Frontal cortex (tissue), 4 donors: ENCODE data around the gene SHISA9. TPM values are rescaled to one million over a fixed set of nuclear protein-coding genes. Genes with fewer than 3 reads are reported as not detected.
"Not testable (repeated sequence)": the region's sequence is repeated elsewhere in the genome, so short reads cannot be mapped to it uniquely, and the experiment has no call there.

Experiments
- DNase-seq, 2 donors: peaks; one replicate each; pipeline ENCODE4 v3.0.0; 2012; ENCODE audit warnings: low spot score in 2 of 2
- FAIRE-seq: peaks from 2 replicates; lab custom pipeline; 2012; peaks lifted over from hg19 to GRCh38; lab: Jason Lieb, UNC
- total RNA-seq: library from RNA; depleted of rRNA; stranded (reverse); fragments of >200 nt; gene quantifications from one replicate; pipeline ENCODE4 v1.2.3, GENCODE V29; 2014
- donor health status: control.
- donor health status: control.
- donor health status: control.

The SHISA9 gene
- total RNA-seq, 1 donor from 2014 or later: 13.9 TPM

DNA sequence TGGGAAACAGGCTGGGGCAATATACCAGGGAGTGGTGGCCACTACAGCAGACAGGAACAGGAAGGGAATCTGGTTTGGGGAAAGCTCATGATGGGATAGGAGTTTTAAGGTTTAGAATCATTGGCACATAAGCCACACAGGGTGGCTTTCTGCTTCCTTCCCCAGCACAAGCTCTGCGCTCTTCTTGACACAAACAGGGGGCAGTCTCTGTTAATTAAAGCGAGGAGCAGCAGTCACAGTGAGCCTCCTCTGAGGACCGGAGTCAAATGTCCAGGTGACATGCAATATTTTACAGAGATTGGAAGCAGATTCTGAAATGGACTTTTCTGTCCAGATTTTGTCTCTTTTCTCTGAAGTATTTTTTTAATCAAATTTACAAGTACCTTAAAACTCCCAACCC, 2.8 kb upstream of the SHISA9 start:
- DNase-seq (no peak), FAIRE-seq (no peak)

DNA sequence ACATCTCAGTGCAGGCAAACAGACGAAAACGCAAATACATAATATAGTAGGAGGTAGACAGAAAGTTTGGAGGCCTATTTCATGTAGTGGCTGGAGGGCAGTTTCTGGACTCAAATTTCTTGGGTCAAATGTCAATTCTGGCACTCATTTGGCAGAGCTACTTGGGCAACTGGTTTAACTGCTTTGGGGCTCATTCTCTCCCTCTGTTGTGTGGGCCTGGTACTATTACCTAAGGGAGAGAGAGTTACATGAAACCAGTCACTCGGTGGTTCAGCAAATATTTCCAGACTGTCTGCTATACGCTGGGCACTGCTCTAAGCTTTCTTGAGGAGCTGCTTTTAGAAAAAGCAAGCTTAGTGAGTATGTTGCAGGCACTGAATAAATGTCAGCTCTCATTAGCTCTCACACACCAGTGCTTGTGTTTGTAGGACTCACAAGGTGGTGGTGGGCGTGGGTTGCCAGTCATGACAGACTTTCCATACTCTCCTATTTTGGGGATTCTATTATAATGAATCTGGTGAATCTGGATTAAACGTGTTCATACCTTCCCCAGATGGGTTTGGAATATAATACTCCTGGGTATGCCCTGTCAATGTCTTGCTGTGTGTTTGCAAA, 1.8 kb upstream of the SHISA9 start:
- FAIRE-seq (no peak), DNase-seq (no peak)

GRCh38 chr16:12900156-12900555, 1.2 kb upstream of the SHISA9 start:
- no peak for DNase-seq

GRCh38 chr16:12900599-12901203, 697 bp upstream of the SHISA9 start:
- DNase-seq: no peak
- no peak for FAIRE-seq

More at GRCh38 chr16:12900156-12900555, 1.2 kb upstream of the SHISA9 start:
- FAIRE-seq: no peak

DNA sequence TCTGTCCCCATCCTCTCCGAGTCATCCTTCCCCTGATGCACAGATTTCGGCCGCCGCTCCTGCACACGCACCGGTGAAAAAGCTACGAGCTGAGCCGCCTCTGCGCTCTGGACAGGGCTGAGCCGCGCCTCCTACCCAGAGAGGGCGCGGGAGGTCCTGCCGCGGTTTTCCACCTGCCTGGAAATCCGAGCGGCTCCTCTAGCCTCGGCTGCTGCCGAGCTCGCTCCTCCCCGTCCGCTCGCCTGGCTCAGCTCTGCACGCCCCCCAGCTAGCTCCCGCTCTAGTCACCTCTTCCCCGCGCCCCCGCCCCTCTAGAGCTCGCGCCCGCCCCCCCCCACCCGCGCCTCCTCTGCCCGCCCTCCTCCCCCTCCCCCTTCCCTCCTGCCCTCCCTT, 198 bp upstream of the SHISA9 start:
- DNase-seq (no peak), FAIRE-seq (no peak)

DNA sequence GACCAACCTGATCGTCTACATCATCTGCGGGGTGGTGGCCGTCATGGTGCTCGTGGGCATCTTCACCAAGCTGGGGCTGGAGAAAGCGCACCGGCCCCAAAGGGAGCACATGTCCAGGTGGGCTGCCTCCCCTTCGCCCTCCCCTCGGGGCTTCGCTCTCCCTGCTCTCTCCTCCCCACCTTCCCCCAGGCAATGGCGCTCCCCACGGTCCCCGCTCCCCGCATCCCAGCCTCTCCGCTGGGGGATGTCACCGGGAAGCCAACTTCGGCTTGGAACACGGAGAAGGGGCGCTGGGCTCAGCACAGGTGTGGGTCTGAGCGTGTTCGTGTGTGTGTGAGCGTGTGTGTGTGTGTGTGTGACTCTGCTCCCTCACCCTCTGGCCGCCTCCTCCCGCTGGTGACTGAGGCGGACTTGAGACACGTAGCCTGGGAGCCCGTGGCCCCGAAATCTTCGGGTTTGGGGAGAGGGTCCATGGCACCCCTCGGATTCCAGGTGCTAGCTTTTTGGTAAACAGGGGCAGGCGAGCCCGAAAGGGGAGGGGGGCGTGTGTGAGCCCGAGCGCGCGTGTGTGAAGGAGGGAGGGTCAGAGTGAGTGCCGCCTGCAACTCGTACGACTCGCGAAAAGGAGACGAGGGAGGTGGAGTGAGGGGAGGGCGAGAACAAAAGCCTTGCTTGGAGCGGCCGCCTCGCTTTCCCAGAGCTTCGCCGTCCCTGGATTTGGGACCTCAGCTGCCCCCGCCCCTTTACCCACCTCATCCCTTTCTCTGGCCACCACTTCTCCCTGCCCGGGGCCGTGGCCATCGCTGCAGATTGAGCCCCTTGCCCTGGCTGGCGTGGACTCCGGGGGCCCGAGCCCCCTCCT, 1.3 kb downstream of the SHISA9 start:
- FAIRE-seq (no peak), DNase-seq (no peak)

DNA sequence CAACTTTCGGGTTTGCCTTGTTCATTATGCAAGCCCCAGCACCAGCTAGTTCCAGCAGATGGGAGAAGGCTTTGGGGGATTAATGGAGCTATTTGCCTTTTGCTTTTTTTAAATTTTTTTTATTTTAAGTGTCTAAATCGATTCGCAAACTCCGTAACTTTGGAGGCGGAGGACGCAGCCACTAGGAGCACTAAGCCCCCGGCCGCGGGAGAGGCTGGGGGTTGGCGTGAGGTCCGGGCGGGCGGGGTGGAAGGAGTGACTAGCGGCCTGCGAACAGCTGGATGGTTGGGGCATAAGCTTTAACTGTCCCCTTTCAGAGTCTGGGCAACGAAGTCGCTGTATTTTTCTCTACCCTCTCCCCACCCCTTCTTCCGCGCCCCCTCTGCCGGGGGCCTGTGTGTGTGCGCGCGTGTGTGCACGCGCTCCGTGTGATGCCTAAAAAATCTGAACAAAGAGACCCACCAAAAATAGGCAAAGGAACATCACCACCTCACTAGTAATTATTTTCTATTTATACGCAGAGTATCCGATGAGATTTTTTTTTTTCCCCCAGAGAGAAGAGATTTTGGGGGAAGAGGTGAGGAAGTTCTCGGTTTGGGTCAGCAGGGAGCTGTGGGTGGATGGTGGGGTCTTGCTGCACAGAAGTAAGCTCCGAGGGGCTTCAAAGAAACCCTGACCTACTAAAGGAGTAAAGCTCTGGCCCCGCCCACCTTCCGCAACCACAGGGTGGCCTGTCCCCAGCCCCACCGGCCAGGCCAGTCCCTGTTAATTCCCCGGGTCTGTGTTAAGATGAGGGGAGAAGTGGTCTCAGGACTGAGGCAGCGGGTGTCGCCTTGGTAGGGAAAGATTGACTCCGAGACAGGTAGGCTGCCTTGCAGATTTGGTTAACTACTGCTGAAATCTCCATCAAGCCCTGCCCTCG, 2.3 kb downstream of the SHISA9 start:
- FAIRE-seq: no peak
- DNase-seq: no peak

- FAIRE-seq: no peak
- DNase-seq: no peak
Observed at GRCh38 chr16:12904329-12904671, 2.9 kb downstream of the SHISA9 start.

- FAIRE-seq (no peak), DNase-seq (no peak)
Observed at GRCh38 chr16:12906271-12906670, 4.9 kb downstream of the SHISA9 start.

- FAIRE-seq (no peak), DNase-seq (no peak)
Observed at GRCh38 chr16:12906765-12907516, 5.5 kb downstream of the SHISA9 start.

- FAIRE-seq (no peak), DNase-seq (no peak)
Observed at GRCh38 chr16:12907670-12908233, 6.4 kb downstream of the SHISA9 start.

GRCh38 chr16:12917246-12917645, 15.8 kb downstream of the SHISA9 start:
- DNase-seq (no peak), FAIRE-seq (no peak)

DNA sequence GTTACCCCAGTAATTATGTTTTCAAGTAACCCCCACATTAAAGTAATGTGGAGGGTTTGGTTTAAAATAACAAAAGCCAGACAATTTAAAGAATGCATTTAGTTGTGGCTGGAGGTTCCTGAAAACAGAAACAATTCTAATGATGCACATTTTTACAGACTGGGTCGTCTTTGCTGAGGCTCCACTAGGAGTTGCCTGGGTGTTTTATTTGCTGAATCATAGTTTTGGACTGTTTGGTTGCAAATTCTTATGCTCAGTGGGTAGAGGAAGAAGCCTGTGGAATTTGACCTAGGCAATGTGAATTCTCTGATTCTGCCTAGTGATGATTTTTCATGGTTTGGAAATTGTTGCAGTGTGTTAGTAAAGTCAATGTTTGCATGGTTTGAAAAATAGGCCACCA, 16.3 kb downstream of the SHISA9 start:
- FAIRE-seq (no peak), DNase-seq (no peak)

DNA sequence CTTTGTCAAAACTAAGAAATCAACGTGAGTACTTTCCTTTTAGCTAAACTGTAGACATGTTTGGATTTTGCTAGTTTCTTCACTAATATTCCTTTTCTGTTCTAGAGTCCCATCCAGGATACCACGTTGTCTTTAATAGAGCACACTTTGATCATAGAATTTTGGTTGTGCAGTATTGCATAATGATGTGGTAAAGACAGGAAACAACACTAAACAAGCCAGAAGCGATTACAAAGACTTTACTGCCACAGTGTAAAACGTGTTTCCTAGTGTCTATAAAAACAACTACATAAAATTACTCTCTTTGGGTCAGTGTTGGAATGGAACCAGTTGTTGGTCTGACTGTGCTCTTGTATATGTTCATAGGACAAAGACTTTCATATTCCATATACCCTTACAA, 19.3 kb downstream of the SHISA9 start:
- no peak for FAIRE-seq
- DNase-seq: no peak

- DNase-seq, FAIRE-seq: not testable (repeated sequence)
Observed at GRCh38 chr16:12923640-12924039, 22.2 kb downstream of the SHISA9 start.

- DNase-seq: no peak
- FAIRE-seq: no peak
Observed at GRCh38 chr16:12925026-12925800, 23.8 kb downstream of the SHISA9 start.

DNA sequence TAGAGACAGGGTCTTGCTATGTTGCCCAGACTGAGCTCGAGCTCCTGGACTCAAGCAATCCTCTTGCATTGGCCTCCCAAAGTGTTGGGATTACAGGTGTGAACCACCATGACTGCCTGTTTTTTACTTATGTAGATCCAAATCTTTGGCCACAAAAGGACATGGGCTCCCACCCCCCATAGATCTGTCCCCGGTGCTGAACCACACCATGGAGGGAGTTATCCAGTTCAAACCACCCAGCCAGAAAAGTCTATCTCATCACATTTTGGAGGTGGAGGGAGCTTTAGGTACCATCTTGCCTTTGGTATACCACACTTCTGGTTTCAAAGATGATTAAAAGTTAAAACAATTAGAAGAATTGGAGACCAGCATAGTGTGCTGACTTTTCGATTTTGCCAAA, 26.2 kb downstream of the SHISA9 start:
- FAIRE-seq (no peak), DNase-seq (no peak)

GRCh38 chr16:12930881-12931280, 29.5 kb downstream of the SHISA9 start:
- FAIRE-seq: no peak
- no peak for DNase-seq
